Measurements from ENCODE around the gene PDE10A. TPM values are rescaled to one million over a fixed set of nuclear protein-coding genes. Genes with fewer than 3 reads are reported as not detected.

PDE10A gene
- total and polyA plus RNA-seq, 9 of the 15 experiments (the other 6 are each of a cell fraction or from before 2014, with no cell fraction given) = 0.04 TPM; not detected in 8

GRCh38 chr6:165637586-165637985 is 25.5 kb downstream of the PDE10A start:
- no peak overlapping the region for H3K4me3 ChIP-seq
- no peak for ATAC-seq
- no peaks in the 10 kb centered on the region for H4K20me1 ChIP-seq (replicated peaks; ENCODE audit: control insufficient read depth, insufficient read depth, low read length)
- no peaks in the 10 kb centered on the region for H3K36me3 ChIP-seq (ENCODE audit: control insufficient read depth, insufficient read depth, low read length)
- POLR2A ChIA-PET = no interaction called here
- FAIRE-seq = no peak
- H3K9ac ChIP-seq (ENCODE audit: insufficient read depth in 1 of 2, low read depth in 2 of 2, low read length in 2 of 2) = no peak overlapping the region
- BruUV-seq (replicated peaks) = no TSS peak
- WGBS (ENCODE audit: insufficient coverage, low coverage, missing lambda C conversion rate) = 0% methylated on average over 11 of the region's 11 CpGs
- in situ Hi-C loops (cut with MboI) (no loop called here), intact Hi-C loops (cut with micrococcal nuclease) (no loop called here)
- no peaks in the 10 kb centered on the region for H3K9me1 ChIP-seq (ENCODE audit: control insufficient read depth, insufficient read depth, low read length)
- H3K79me2 ChIP-seq (ENCODE audit: control insufficient read depth, insufficient read depth, low read length) = no peaks in the 10 kb centered on the region
- H3K27ac ChIP-seq (ENCODE audit: extremely low read depth, low read depth, low read length) = no peak overlapping the region
- no peaks in the 10 kb centered on the region for H3K27me3 ChIP-seq (ENCODE audit: control insufficient read depth in 2 of 2, insufficient read depth in 2 of 2, low read length in 2 of 2)
- H3K4me2 ChIP-seq (ENCODE audit: insufficient read depth, low read length) = no peak overlapping the region
- no peaks in the 10 kb centered on the region for H3K9me3 ChIP-seq (replicated peaks; ENCODE audit: control insufficient read depth, insufficient read depth, low read depth, low read length)
- CTCF ChIA-PET (ENCODE audit: low intra/inter-chr PET ratio) = no interaction called here
- H2AFZ ChIP-seq (ENCODE audit: low read depth, low read length) = no peak overlapping the region
- no peaks in the 10 kb centered on the region for H3K4me1 ChIP-seq (replicated peaks in 1 of 2; ENCODE audit: control insufficient read depth in 2 of 2, insufficient read depth in 2 of 2, low read length in 2 of 2)
- DNase-seq (ENCODE audit: extremely low read depth in 1 of 4, low spot score in 3 of 4) = no peak
- TF ChIP-seq NR2C1 (IDR thresholded peaks at IDR 0.05) (no peak), NR2C1 (tag; IDR thresholded peaks at IDR 0.05) (no peak), ZC3H8 (IDR thresholded peaks at IDR 0.05) (no peak), MCM3 (IDR thresholded peaks at IDR 0.05) (no peak), GTF2F1 (IDR thresholded peaks at IDR 0.05; ENCODE audit: low read depth, low read length) (no peak), SP1 (CRISPR knock-in tag; IDR thresholded peaks at IDR 0.05) (no peak), ZNF639 (CRISPR knock-in tag; conservative IDR thresholded peaks at IDR 0.05 in 1 of 2, IDR thresholded peaks at IDR 0.05 in 1 of 2) (no peak), BCL6 (CRISPR knock-in tag; IDR thresholded peaks at IDR 0.05) (no peak), RREB1 (CRISPR knock-in tag; IDR thresholded peaks at IDR 0.05) (no peak), COPS2 (conservative IDR thresholded peaks at IDR 0.05) (no peak), ZNF395 (CRISPR knock-in tag; IDR thresholded peaks at IDR 0.05) (no peak), RNF219 (CRISPR knock-in tag; IDR thresholded peaks at IDR 0.05) (no peak), HDAC6 (IDR thresholded peaks at IDR 0.05; ENCODE audit: low read depth, low read length) (no peak)
